WTC11 (cell line): ENCODE data around the gene TSPAN6.

Experiments
- CBFB ChIP-seq: sonication (generic); formaldehyde crosslinking; IDR thresholded peaks from 2 replicates; pipeline ENCODE4 v1.8.1; 2022; ENCODE audit warnings: mild to moderate bottlenecking, low read depth, missing genetic modification reagents
- ELF4 ChIP-seq: sonication (generic); formaldehyde crosslinking; IDR thresholded peaks from 2 replicates; pipeline ENCODE4 v1.8.1; 2022; ENCODE audit warnings: low read depth, mild to moderate bottlenecking, moderate library complexity, missing genetic modification reagents
- ESRRA ChIP-seq: sonication (generic); formaldehyde crosslinking; IDR thresholded peaks from 2 replicates; pipeline ENCODE4 v1.8.1; 2022; ENCODE audit warnings: mild to moderate bottlenecking, missing genetic modification reagents, borderline replicate concordance
- FOXK1 ChIP-seq: sonication (generic); formaldehyde crosslinking; IDR thresholded peaks from 2 replicates; pipeline ENCODE4 v1.8.0; 2022; ENCODE audit warnings: mild to moderate bottlenecking, moderate library complexity, missing genetic modification reagents
- NFYB ChIP-seq: sonication (generic); formaldehyde crosslinking; conservative IDR thresholded peaks from 2 replicates; pipeline ENCODE4 v1.8.0; 2022; ENCODE audit warnings: low read depth, missing genetic modification reagents
- TP53 ChIP-seq: sonication (generic); formaldehyde crosslinking; IDR thresholded peaks from 2 replicates; pipeline ENCODE4 v1.8.1; 2023; ENCODE audit warnings: mild to moderate bottlenecking, missing genetic modification reagents
- TF ChIP-seq, protein P1 (sequence below): fragments of 200-600 bp; IDR thresholded peaks from 2 replicates; pipeline ENCODE4 v1.8.0; 2022; ENCODE audit warnings: antibody characterized with exemption
- TF ChIP-seq, protein P2 (sequence below): sonication (generic); formaldehyde crosslinking; IDR thresholded peaks from 2 replicates; pipeline ENCODE4 v1.8.1; 2023; ENCODE audit warnings: mild to moderate bottlenecking, missing genetic modification reagents, borderline replicate concordance
- TF ChIP-seq, protein P3 (sequence below): sonication (generic); formaldehyde crosslinking; IDR thresholded peaks from 2 replicates; pipeline ENCODE4 v1.8.1; 2022; ENCODE audit warnings: low read depth, missing genetic modification reagents, borderline replicate concordance

DNA sequence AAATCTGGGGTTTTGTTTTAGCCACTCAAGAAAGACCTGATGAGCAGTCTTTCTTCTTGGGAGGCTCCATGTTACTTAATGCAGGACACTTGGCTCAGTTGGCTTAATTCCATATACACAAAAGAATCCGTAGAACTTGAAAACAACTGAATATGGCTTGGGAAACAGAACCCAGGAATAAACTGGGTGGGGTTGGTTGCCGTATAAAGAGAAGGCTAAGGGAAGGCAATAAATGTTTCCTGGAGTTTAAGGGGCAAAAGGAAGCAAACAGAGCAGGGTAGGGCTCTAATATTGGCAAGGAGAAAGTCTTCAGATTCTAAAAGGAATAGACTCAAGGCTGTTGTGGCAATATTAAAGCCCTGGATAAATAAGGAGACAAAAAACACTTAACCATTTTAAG lies 43.5 kb downstream of the TSPAN6 start:
- TF ChIP-seq, protein P1, sequence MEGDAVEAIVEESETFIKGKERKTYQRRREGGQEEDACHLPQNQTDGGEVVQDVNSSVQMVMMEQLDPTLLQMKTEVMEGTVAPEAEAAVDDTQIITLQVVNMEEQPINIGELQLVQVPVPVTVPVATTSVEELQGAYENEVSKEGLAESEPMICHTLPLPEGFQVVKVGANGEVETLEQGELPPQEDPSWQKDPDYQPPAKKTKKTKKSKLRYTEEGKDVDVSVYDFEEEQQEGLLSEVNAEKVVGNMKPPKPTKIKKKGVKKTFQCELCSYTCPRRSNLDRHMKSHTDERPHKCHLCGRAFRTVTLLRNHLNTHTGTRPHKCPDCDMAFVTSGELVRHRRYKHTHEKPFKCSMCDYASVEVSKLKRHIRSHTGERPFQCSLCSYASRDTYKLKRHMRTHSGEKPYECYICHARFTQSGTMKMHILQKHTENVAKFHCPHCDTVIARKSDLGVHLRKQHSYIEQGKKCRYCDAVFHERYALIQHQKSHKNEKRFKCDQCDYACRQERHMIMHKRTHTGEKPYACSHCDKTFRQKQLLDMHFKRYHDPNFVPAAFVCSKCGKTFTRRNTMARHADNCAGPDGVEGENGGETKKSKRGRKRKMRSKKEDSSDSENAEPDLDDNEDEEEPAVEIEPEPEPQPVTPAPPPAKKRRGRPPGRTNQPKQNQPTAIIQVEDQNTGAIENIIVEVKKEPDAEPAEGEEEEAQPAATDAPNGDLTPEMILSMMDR: no peak
- TF ChIP-seq FOXK1 (CRISPR knock-in tag): no peak
- TF ChIP-seq, protein P2, sequence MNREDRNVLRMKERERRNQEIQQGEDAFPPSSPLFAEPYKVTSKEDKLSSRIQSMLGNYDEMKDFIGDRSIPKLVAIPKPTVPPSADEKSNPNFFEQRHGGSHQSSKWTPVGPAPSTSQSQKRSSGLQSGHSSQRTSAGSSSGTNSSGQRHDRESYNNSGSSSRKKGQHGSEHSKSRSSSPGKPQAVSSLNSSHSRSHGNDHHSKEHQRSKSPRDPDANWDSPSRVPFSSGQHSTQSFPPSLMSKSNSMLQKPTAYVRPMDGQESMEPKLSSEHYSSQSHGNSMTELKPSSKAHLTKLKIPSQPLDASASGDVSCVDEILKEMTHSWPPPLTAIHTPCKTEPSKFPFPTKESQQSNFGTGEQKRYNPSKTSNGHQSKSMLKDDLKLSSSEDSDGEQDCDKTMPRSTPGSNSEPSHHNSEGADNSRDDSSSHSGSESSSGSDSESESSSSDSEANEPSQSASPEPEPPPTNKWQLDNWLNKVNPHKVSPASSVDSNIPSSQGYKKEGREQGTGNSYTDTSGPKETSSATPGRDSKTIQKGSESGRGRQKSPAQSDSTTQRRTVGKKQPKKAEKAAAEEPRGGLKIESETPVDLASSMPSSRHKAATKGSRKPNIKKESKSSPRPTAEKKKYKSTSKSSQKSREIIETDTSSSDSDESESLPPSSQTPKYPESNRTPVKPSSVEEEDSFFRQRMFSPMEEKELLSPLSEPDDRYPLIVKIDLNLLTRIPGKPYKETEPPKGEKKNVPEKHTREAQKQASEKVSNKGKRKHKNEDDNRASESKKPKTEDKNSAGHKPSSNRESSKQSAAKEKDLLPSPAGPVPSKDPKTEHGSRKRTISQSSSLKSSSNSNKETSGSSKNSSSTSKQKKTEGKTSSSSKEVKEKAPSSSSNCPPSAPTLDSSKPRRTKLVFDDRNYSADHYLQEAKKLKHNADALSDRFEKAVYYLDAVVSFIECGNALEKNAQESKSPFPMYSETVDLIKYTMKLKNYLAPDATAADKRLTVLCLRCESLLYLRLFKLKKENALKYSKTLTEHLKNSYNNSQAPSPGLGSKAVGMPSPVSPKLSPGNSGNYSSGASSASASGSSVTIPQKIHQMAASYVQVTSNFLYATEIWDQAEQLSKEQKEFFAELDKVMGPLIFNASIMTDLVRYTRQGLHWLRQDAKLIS (CRISPR knock-in tag): no peak
- TF ChIP-seq CBFB (CRISPR knock-in tag): no peak
- TF ChIP-seq TP53: no peak
- no peak for TF ChIP-seq ESRRA
- TF ChIP-seq ELF4 (CRISPR knock-in tag): no peak
- TF ChIP-seq, protein P3, sequence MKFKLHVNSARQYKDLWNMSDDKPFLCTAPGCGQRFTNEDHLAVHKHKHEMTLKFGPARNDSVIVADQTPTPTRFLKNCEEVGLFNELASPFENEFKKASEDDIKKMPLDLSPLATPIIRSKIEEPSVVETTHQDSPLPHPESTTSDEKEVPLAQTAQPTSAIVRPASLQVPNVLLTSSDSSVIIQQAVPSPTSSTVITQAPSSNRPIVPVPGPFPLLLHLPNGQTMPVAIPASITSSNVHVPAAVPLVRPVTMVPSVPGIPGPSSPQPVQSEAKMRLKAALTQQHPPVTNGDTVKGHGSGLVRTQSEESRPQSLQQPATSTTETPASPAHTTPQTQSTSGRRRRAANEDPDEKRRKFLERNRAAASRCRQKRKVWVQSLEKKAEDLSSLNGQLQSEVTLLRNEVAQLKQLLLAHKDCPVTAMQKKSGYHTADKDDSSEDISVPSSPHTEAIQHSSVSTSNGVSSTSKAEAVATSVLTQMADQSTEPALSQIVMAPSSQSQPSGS (CRISPR knock-in tag): no peak
- TF ChIP-seq NFYB: no peak
